Spleen (tissue), 11 donors: ENCODE measurements around the gene FSIP1. TPM values are rescaled to one million over a fixed set of nuclear protein-coding genes. Genes with fewer than 3 reads are reported as not detected.

ENCODE experiments used
- DNase-seq: peaks from one replicate; pipeline ENCODE4 v3.0.0-alpha.2; 2020
- H3K27ac ChIP-seq, 8 donors: fragments of 200-600 bp; sonication (generic) in 7 of 8; 1 replicate in 4 of 8; 2 replicates in 4 of 8; pipeline versions ENCODE4 v1.5.0 to v1.8.0; 2016 to 2021; ENCODE audit warnings: inconsistent platforms in 4 of 8, mild to moderate bottlenecking in 4 of 8, moderate library complexity in 1 of 8
- H3K27me3 ChIP-seq, 7 donors: fragments of 200-600 bp; sonication (generic) in 6 of 7; replicated peaks in 1 of 7; 1 replicate in 4 of 7; 2 replicates in 3 of 7; pipeline versions ENCODE4 v1.5.0 to v1.8.0; 2016 to 2021; ENCODE audit warnings: inconsistent platforms in 3 of 7, mild to moderate bottlenecking in 1 of 7
- H3K36me3 ChIP-seq, 6 donors: fragments of 200-600 bp; sonication (generic) in 5 of 6; 1 replicate in 4 of 6; 2 replicates in 2 of 6; pipeline versions ENCODE4 v1.5.0 to v1.8.0; 2016 to 2021; ENCODE audit warnings: inconsistent platforms in 2 of 6
- H3K4me1 ChIP-seq, 6 donors: fragments of 200-600 bp; sonication (generic) in 5 of 6; 1 replicate in 3 of 6; 2 replicates in 3 of 6; pipeline versions ENCODE4 v1.5.0 to v1.8.0; 2016 to 2021; ENCODE audit warnings: inconsistent platforms in 3 of 6
- H3K4me3 ChIP-seq, 8 donors: fragments of 200-600 bp; sonication (generic) in 7 of 8; 1 replicate in 4 of 8; 2 replicates in 4 of 8; pipeline versions ENCODE4 v1.5.0 to v1.8.0; 2016 to 2021; ENCODE audit warnings: inconsistent platforms in 4 of 8, mild to moderate bottlenecking in 4 of 8, moderate library complexity in 2 of 8
- H3K9me3 ChIP-seq, 8 donors: fragments of 200-600 bp; sonication (generic) in 7 of 8; 1 replicate in 4 of 8; 2 replicates in 4 of 8; pipeline versions ENCODE4 v1.5.0 to v1.8.0; 2016 to 2021; ENCODE audit warnings: inconsistent platforms in 4 of 8
- POLR2A ChIP-seq, 3 donors: fragments of 450-650 bp; IDR thresholded peaks; one replicate each; pipeline ENCODE4 v1.5.1; 2017; ENCODE audit warnings: antibody characterized with exemption in 3 of 3, mild to moderate bottlenecking in 1 of 3
- POLR2AphosphoS5 ChIP-seq, 3 donors: sonication (generic); formaldehyde crosslinking; IDR thresholded peaks; one replicate each; pipeline ENCODE4 v1.5.1; 2017; ENCODE audit warnings: antibody characterized with exemption in 3 of 3
- whole genome bisulfite sequencing, 5 donors: extraction: QIAGEN DNeasy Blood & Tissue Kit in 3 of 5; methylation state at CpG; one replicate each; pipeline versions ENCODE4 v1.1.5 to v1.1.7; 2013 to 2018; 5-methylcytosine and 5-hydroxymethylcytosine counted together
- intact Hi-C: fragments of 100-400 bp; cut with DNase I; formaldehyde crosslinking; loops from one replicate; pipeline ENCODE4 v1.15.0; 2023; ENCODE audit warnings: low total_unique reads
- polyA plus RNA-seq, 3 donors: library from polyadenylated mRNA; stranded (reverse); fragments of 200-250 nt; gene quantifications; one replicate each; pipeline ENCODE4 v1.2.1, GENCODE V29; 2013
- total RNA-seq, 7 donors: library from RNA; depleted of rRNA in 3 of 7; stranded (reverse); fragments of >200 nt in 3 of 7; fragmentation: NEBNext Ultra II Directional in 4 of 7; extraction: Animal tissue kit (Norgen Biotek cat#: 25700) in 4 of 7; gene quantifications; one replicate each; pipeline versions ENCODE4 v1.1.0 to v1.2.1, GENCODE V29; 2016 to 2021
- TF ChIP-seq, protein P1 (sequence below), 11 experiments: fragments of 200-600 bp in 7 of 11; fragments of 450-650 bp in 4 of 11; sonication (generic) in 4 of 11; IDR thresholded peaks in 8 of 11; conservative IDR thresholded peaks in 3 of 11; 1 replicate in 7 of 11; 2 replicates in 4 of 11; pipeline versions ENCODE4 v1.4.0 to v1.8.0; 2016 to 2021; ENCODE audit warnings: antibody characterized with exemption in 11 of 11, inconsistent platforms in 4 of 11, mild to moderate bottlenecking in 1 of 11
- donor health status: healthy with polysubstance abuse.
- donor health status: DM: no; HTN: no; CAD: no; lungs with moderate emphysema.
- donor health status: DM: no; HTN: no; CAD: no.
- donor health status: Bipolar disorder and iron deficiency.
- donor health status: healthy.
- donor health status: DM: no; HTN: no; CAD: no.
- donor health status: DM: yes; HTN: yes; CAD: no.

Gene FSIP1
- total and polyA plus RNA-seq, 10 donors = 0.09 to 2.3 (median 0.45) TPM

DNA sequence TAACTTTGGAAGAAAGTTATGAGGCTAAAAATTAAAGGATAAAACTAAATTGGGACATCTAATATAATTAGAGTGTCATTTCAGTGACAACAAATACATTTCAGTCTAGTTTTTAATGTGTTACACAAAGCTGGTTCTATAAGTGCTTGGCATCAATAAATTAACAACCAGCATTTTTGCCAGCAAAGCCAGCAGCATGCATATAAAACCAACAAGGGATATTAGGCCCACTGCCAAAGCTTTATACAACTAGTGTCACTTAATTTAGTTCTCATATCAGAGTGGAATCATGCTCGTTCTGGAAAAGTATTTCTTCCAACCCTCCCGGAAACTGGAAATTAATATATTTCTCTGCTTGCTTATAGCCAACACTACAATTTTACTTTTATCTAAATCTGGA lies 113.0 kb downstream of the FSIP1 start:
- H3K27me3 ChIP-seq = no peaks in the 10 kb centered on the region
- no peak overlapping the region for H3K27ac ChIP-seq
- intact Hi-C loops = loop anchor here (10.0 kb wide), 1 partner anchor 75 kb away; no protein-coding TSS in a partner anchor
- no peak for TF ChIP-seq POLR2A (IDR thresholded peaks at IDR 0.05)
- TF ChIP-seq, protein P1, sequence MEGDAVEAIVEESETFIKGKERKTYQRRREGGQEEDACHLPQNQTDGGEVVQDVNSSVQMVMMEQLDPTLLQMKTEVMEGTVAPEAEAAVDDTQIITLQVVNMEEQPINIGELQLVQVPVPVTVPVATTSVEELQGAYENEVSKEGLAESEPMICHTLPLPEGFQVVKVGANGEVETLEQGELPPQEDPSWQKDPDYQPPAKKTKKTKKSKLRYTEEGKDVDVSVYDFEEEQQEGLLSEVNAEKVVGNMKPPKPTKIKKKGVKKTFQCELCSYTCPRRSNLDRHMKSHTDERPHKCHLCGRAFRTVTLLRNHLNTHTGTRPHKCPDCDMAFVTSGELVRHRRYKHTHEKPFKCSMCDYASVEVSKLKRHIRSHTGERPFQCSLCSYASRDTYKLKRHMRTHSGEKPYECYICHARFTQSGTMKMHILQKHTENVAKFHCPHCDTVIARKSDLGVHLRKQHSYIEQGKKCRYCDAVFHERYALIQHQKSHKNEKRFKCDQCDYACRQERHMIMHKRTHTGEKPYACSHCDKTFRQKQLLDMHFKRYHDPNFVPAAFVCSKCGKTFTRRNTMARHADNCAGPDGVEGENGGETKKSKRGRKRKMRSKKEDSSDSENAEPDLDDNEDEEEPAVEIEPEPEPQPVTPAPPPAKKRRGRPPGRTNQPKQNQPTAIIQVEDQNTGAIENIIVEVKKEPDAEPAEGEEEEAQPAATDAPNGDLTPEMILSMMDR (IDR thresholded peaks at IDR 0.05 in 8 of 11, conservative IDR thresholded peaks at IDR 0.05 in 3 of 11) = no peak
- no peak for TF ChIP-seq POLR2AphosphoS5 (IDR thresholded peaks at IDR 0.05)
- H3K4me3 ChIP-seq = no peak overlapping the region
- H3K4me1 ChIP-seq = peaks cover 0 to 14% (median 0%) of the 10 kb centered on the region in 6 donors
- DNase-seq = no peak
- 70 to 88% (median 82%) methylated on average over 2 of the region's 2 CpGs for WGBS, 5 donors
- H3K36me3 ChIP-seq = no peaks in the 10 kb centered on the region
- H3K9me3 ChIP-seq = no peaks in the 10 kb centered on the region

DNA sequence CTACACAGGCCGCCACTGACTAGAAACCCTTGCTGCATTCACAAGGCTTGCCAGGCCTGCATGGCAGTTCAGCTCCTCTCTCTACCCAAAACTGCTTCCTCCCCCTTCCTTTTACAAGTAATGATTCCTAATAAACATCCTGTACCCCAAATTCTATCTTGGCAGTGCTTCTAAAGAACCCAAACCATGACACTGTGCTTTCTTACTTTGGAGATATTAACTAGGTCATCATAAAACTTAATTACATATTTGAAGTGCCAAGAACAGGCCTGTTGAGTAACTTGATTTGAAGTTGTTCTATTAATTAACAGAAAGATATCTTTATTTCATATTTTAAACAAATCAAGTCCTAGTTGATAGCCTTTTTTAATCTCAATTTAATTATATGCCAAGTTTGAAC lies 113.4 kb downstream of the FSIP1 start:
- 0 to 100% (median 0%) methylated on average over 1 of the region's 1 CpG for WGBS, 5 donors
- intact Hi-C loops = loop anchor here (10.0 kb wide), 1 partner anchor 74 kb away; no protein-coding TSS in a partner anchor
- Histone ChIP-seq H3K4me1 (peaks cover 0 to 14% (median 0%) of the 10 kb centered on the region in 6 donors), H3K36me3 (no peaks in the 10 kb centered on the region), H3K9me3 (no peaks in the 10 kb centered on the region), H3K27ac (no peak overlapping the region), H3K27me3 (no peaks in the 10 kb centered on the region), H3K4me3 (no peak overlapping the region)
- no peak for TF ChIP-seq POLR2A (IDR thresholded peaks at IDR 0.05)
- TF ChIP-seq, protein P1 (IDR thresholded peaks at IDR 0.05 in 8 of 11, conservative IDR thresholded peaks at IDR 0.05 in 3 of 11) = no peak
- no peak for TF ChIP-seq POLR2AphosphoS5 (IDR thresholded peaks at IDR 0.05)
- DNase-seq = no peak

DNA sequence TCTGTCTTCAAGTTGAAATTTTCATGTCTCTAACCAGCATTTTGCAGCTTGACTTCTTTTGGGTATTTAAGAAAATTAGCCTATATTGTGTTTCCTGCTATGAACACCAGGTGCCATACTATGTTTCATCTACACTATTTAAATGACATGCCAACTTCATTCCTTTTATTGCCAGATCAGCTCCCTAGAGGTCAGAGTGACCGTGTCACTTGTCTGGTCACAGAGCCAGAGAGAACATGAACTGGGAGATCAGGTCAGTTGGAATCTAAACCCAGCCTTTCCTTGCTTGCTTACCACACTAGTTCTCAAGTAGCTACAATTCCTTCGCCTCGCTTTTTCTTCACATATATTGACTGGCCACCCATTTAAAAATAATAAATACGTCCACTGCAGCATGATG lies 114.2 kb downstream of the FSIP1 start:
- H3K4me1 ChIP-seq = peaks cover 0 to 14% (median 0%) of the 10 kb centered on the region in 6 donors
- TF ChIP-seq POLR2A (IDR thresholded peaks at IDR 0.05) (no peak), POLR2AphosphoS5 (IDR thresholded peaks at IDR 0.05) (no peak)
- TF ChIP-seq, protein P1 (IDR thresholded peaks at IDR 0.05 in 8 of 11, conservative IDR thresholded peaks at IDR 0.05 in 3 of 11) = no peak
- H3K4me3 ChIP-seq = no peak overlapping the region
- no peak overlapping the region for H3K27ac ChIP-seq
- H3K27me3 ChIP-seq = no peaks in the 10 kb centered on the region
- intact Hi-C loops = loop anchor here (10.0 kb wide), 1 partner anchor 74 kb away; no protein-coding TSS in a partner anchor
- no peak for DNase-seq
- H3K9me3 ChIP-seq = no peaks in the 10 kb centered on the region
- H3K36me3 ChIP-seq = no peaks in the 10 kb centered on the region
- 91 to 95% (median 94%) methylated on average over 4 of the region's 4 CpGs for WGBS, 5 donors

DNA sequence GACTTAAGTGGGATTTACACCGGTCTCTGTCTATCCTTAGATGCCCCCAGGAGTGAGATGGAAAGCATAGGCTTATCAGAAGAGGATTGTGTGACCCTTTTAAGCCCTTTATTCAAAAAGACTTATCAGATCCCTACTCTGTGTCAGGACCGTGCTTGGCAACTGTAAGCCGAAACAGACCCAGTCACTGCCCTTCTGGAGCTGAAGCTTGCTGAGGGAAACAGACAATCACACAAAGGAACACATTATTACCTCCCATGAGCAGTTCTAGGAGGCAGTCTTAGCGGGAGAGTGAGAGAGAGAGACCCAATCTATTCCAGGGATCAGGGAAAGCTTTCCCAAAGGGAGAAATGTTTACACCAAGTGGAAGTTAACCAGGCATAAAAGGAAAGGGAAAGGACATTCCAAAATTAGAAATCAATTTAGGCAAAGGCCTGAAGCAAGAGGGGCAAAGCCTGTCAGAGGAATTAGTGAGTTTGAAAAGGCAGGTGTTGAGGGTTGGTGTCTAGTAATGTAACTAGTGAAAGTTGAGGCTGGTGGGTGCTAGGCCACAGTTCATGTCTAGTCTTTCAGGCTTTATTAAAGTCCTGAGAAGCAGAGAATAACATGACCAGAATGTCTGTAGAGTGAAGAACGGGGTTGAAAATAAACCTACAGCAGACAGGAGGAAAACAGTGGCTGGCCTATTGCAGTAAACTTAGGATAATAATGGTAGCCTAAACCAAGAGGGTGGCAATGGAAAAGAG lies 115.1 kb downstream of the FSIP1 start:
- Histone ChIP-seq H3K9me3 (no peaks in the 10 kb centered on the region), H3K4me1 (peaks cover 0 to 14% (median 0%) of the 10 kb centered on the region in 6 donors), H3K36me3 (no peaks in the 10 kb centered on the region), H3K27me3 (no peaks in the 10 kb centered on the region), H3K4me3 (no peak overlapping the region), H3K27ac (peak overlapping the region in 4 of 8 donors; percentile 0 to 44 (median 21))
- DNase-seq = no peak
- TF ChIP-seq, protein P1 (IDR thresholded peaks at IDR 0.05 in 8 of 11, conservative IDR thresholded peaks at IDR 0.05 in 3 of 11) = no peak
- no peak for TF ChIP-seq POLR2A (IDR thresholded peaks at IDR 0.05)
- no peak for TF ChIP-seq POLR2AphosphoS5 (IDR thresholded peaks at IDR 0.05)
- intact Hi-C loops = loop anchor here (10.0 kb wide), 1 partner anchor 73 kb away; no protein-coding TSS in a partner anchor
- 86 to 93% (median 91%) methylated on average over 5 of the region's 5 CpGs for WGBS, 5 donors
